ENCODE results near the gene CCNT2. TPM values are rescaled to one million over a fixed set of nuclear protein-coding genes. Genes with fewer than 3 reads are reported as not detected.

Gene CCNT2
- total RNA-seq, 1 experiment from 2014 or later, result 32.6 TPM

DNA sequence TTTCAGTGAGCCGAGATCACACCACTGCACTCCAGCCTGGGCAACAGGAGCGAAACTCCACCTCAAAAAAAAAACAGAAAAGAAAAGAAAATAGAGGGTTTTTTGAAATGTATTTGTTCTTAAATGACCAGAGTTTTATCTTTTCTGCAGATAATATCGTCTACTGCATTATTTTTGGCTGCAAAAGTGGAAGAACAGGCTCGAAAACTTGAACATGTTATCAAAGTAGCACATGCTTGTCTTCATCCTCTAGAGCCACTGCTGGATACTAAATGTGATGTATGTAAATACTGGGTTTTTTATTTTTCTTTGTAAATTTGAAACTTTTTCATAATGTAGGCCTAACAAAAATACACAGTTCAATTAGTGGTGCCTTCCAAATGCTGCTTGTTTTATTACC, 18.1 kb downstream of the CCNT2 start:
- H3K9me2 ChIP-seq (ENCODE audit: insufficient read depth), result no peaks in the 10 kb centered on the region
- H3K4me1 ChIP-seq (ENCODE audit: control insufficient read depth in 1 of 2, insufficient read depth in 2 of 2, low read length in 2 of 2), result no peaks in the 10 kb centered on the region
- intact Hi-C loops (cut with micrococcal nuclease), result no loop called here
- H2AFZ ChIP-seq (ENCODE audit: low read depth, low read length, poor library complexity, severe bottlenecking), result no peak overlapping the region
- H3K79me2 ChIP-seq (ENCODE audit: insufficient read depth, low read length), result peaks cover 96% of the 10 kb centered on the region
- ChIA-PET POLR2A (no interaction called here), CTCF (no interaction called here), RAD21 (ENCODE audit: low non-redundant PET in 1 of 2, low total read pairs in 2 of 2, uncharacterized antibody in 2 of 2, unreplicated experiment in 2 of 2) (no interaction called here)
- no peak overlapping the region for H3K27ac ChIP-seq (ENCODE audit: low read depth, low read length)
- no TSS peak for BruUV-seq (replicated peaks)
- no peaks in the 10 kb centered on the region for H3K27me3 ChIP-seq (ENCODE audit: insufficient read depth, low read length)
- DNase-seq (ENCODE audit: low read depth, low spot score), result no peak
- peaks cover 10 to 30% of the 10 kb centered on the region in 2 experiments; a peak in 3 of 4 replicates for H3K36me3 ChIP-seq (ENCODE audit: control insufficient read depth in 1 of 2, insufficient read depth in 2 of 2, low read length in 2 of 2)
- no peaks in the 10 kb centered on the region for H3K9me3 ChIP-seq (ENCODE audit: control insufficient read depth in 1 of 2, insufficient read depth in 1 of 2, low read depth in 1 of 2, low read length in 2 of 2)
- no peak overlapping the region for H3K4me2 ChIP-seq (ENCODE audit: low read length)
- no peak for TF ChIP-seq CBX3 (IDR thresholded peaks at IDR 0.05; ENCODE audit: low read depth)
- TF ChIP-seq POLR2AphosphoS5 (IDR thresholded peaks at IDR 0.05; ENCODE audit: low read depth, low read length), result no peak
- TF ChIP-seq TCF7L2 (IDR thresholded peaks at IDR 0.05; ENCODE audit: borderline replicate concordance, extremely low read depth, insufficient read depth, insufficient read length), result no peak
- no peak for TF ChIP-seq JUND (IDR thresholded peaks at IDR 0.05)
- TF ChIP-seq SP1 (IDR thresholded peaks at IDR 0.05; ENCODE audit: low read depth), result no peak
- no peak for TF ChIP-seq MAX (IDR thresholded peaks at IDR 0.05)
- H3K9ac ChIP-seq (ENCODE audit: low read length), result no peak overlapping the region
- H4K20me1 ChIP-seq (ENCODE audit: insufficient read depth), result peaks cover 43% of the 10 kb centered on the region
- no peak for ATAC-seq
- no peak overlapping the region for H3K4me3 ChIP-seq (replicated peaks in 1 of 2; ENCODE audit: low read depth in 1 of 2, low read length in 2 of 2)

DNA sequence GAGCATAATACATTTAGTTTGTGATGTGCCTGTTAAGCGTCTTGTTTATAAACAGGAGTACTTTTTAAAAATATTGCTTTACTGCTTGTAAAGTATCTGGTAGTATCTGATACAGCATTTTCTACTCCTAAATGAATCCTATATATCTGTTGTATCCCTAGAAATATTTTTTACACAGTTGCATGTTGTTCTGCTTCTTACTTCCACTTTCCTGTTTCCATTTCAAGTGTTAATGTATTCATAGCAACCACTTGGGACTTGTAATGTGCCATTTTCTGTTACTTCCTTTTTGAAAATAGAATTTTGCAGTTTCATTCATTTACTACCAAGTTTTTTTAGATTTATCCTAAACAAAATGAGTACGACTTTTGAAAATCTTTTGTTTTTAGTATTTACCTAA, 24.9 kb downstream of the CCNT2 start:
- H3K79me2 ChIP-seq (ENCODE audit: insufficient read depth, low read length), result peaks cover 85% of the 10 kb centered on the region
- H4K20me1 ChIP-seq (ENCODE audit: insufficient read depth), result 0 out of 2 replicates have a peak, but pooled peaks cover 10% of the 10 kb centered on the region

More for the DNA sequence above, 24.9 kb downstream of the CCNT2 start:
- TF ChIP-seq FOSL1 (IDR thresholded peaks at IDR 0.05; ENCODE audit: low read depth) (no peak), SP1 (IDR thresholded peaks at IDR 0.05; ENCODE audit: low read depth) (no peak), CEBPB (IDR thresholded peaks at IDR 0.05; ENCODE audit: low read depth) (no peak)
- ChIA-PET POLR2A (no interaction called here), RAD21 (ENCODE audit: low non-redundant PET in 1 of 2, low total read pairs in 2 of 2, uncharacterized antibody in 2 of 2, unreplicated experiment in 2 of 2) (no interaction called here), CTCF (no interaction called here)
- Histone ChIP-seq H2AFZ (ENCODE audit: low read depth, low read length, poor library complexity, severe bottlenecking) (no peak overlapping the region), H3K27me3 (ENCODE audit: insufficient read depth, low read length) (no peaks in the 10 kb centered on the region), H3K9me2 (ENCODE audit: insufficient read depth) (no peaks in the 10 kb centered on the region), H3K27ac (ENCODE audit: low read depth, low read length) (no peak overlapping the region), H3K9ac (ENCODE audit: low read length) (no peak overlapping the region), H3K4me1 (ENCODE audit: control insufficient read depth in 1 of 2, insufficient read depth in 2 of 2, low read length in 2 of 2) (no peaks in the 10 kb centered on the region), H3K36me3 (ENCODE audit: control insufficient read depth in 1 of 2, insufficient read depth in 2 of 2, low read length in 2 of 2) (peaks cover 24 to 40% of the 10 kb centered on the region in 2 experiments), H3K4me3 (replicated peaks in 1 of 2; ENCODE audit: low read depth in 1 of 2, low read length in 2 of 2) (no peak overlapping the region), H3K4me2 (ENCODE audit: low read length) (no peak overlapping the region), H3K9me3 (ENCODE audit: control insufficient read depth in 1 of 2, insufficient read depth in 1 of 2, low read depth in 1 of 2, low read length in 2 of 2) (no peaks in the 10 kb centered on the region)
- intact Hi-C loops (cut with micrococcal nuclease), result no loop called here
- BruUV-seq (replicated peaks), result no TSS peak
- DNase-seq (ENCODE audit: low read depth, low spot score) (no peak), ATAC-seq (no peak)
